SKM-1 treated with dmso at 0.1 percent for 144 hours (cell line): ENCODE results near the gene MYL5.
"Not testable (repeated sequence)": the region's sequence is repeated elsewhere in the genome, so short reads cannot be mapped to it uniquely, and the experiment has no call there.

Experiments
- DNase-seq: peaks from one replicate; lab custom pipeline; 2025; ENCODE audit not compliant: unreplicated experiment; lab: John Stamatoyannopoulos, UW

MYL5 gene

DNA sequence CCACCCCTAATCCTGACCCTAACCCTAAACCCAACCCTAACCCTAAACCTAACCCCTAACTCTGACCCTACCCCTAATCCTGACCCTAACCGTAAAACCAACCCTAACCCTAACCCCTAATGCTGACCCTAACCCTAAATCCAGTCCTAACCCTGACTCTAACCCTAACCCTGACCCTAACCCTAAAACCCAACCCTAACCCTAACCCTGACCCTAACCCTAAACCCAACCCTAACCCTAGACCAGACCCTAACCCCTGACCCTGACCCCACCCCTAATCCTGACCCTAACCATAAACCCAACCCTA is 30.6 kb downstream of the MYL5 start:
- no peak for DNase-seq

- DNase-seq: peak; percentile 96
Measured at GRCh38 chr4:705278-706082, 31.1 kb downstream of the MYL5 start, which contains the start of gene PCGF3. PCGF3 (plus strand) TSS chr4:705832; CDS start chr4:733681, 27,849 bp downstream.

DNA sequence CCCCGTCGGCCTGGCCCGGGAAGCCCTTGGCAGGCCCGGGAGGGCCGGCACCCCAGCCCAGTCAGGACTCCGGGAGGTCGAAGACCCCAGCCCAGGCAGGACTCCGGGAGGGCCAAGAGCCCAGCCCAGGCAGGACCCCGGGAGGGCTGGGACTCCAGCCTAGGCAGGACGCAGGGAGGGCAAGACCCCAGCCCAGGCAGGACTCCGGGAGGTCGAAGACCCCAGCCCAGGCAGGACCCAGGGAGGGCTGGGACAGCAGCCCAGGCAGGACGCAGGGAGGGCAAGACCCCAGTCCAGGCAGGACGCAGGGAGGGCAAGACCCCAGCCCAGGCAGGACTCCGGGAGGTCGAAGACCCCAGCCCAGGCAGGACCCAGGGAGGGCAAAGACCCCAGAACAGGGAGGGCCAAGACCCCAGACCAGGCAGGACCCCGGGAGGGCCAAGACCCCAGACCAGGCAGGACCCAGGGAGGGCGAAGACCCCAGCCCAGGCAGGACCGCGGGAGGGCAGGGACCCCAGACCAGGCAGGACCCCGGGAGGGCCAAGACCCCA is 31.8 kb downstream of the MYL5 start:
- not testable (repeated sequence) for DNase-seq

GRCh38 chr4:706834-707598 is 32.7 kb downstream of the MYL5 start:
- no peak for DNase-seq

DNA sequence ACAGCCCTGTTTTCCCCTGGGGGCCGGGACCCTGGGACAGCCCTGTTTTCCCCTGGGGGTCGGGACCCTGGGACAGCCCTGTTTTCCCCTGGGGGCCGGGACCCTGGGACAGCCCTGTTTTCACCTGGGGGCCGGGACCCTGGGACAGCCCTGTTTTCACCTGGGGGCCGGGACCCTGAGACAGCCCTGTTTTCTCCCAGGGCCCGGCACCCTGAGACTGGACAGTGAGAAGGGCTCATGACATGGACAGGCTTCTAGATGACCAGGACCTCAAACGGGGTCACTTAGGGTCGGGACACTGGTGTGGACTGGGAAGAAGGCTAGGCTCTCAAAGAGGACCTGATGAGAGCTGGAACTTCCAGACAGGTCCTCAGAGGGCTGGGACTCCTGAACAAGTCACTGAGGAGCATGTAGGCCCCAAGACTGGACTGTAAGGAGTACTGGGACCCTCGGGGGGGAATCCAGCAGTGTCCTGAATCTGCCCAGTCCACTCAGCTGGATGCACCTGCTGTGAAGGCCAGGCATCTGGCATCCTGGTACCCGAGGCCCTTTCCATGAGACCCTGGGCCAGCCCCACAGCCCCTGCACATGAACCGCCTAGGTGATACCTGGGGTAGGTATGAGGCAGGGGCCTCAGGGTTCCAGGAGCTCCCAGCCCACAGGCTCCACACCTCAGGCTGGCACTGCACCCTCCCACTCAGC is 33.7 kb downstream of the MYL5 start:
- no peak for DNase-seq

DNA sequence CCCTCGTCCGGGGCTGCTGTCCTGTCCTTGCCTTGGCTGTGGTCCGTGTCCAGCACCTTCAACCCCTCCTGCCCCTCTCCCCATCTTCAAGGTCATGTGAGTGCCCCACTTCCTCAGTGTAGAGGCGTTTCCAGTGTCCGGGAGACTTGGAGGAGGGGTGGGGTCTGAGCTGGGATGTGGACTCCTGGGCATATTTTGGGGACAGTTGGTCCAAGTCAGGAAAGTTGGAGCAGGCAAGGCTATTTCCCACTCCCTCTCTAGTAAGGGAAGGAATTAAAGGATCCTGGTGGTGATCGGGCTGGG is 34.2 kb downstream of the MYL5 start:
- no peak for DNase-seq

DNA sequence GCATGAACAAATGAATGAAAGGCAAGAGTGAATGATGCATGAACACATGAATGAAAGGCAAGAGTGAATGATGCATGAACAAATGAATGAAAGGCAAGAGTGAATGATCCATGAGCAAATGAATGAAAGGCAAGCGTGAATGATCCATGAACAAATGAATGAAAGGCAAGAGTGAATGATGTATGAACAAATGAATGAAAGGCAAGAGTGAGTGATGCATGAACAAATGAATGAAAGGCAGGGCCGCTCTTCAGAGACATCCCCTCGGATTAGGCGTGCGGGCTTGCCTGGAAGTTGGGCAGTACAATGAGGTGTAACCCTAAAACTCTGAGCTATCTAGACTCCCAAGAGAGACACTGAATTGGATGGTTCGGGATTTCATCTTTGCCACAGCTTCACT is 35.0 kb downstream of the MYL5 start:
- DNase-seq: no peak

DNA sequence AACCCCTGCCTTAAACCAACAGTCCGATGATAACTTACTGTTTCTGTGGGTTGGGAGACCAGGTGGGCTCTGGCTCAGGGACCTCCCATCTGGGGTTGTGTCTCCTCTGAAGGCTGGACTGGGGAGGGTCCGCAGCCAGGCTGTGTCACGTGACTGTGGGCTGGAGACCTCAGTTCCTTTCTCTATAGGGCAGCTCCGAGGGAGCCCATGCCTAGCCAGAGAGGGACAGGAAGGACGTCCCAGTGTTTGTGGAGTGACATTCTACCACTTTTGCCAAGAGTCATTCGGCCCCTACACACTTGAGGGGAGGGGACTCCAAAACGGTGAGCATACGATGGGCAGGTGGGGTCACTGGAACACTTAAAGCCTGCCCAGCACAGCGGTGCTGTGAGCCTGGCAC is 35.8 kb downstream of the MYL5 start:
- DNase-seq: no peak

- no peak for DNase-seq
Measured at GRCh38 chr4:710916-711315, 36.6 kb downstream of the MYL5 start.

DNA sequence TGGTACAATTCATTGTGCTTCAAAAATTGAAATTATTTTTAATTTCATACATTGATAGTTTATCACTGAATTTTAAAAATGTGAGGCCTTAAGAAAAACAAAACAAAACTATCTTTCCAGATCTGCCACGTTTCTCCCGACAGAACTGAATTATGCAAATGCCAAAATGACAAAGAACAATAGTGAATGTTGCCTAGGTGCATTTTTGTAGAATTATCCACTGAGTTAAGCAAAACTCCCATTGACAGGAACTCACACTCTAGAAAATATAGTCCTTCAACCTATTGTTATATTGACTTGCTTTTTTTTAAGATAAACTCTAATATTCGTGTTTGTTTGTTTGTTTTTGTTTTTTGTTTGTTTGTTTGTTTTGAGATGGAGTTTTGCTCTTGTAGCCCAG is 37.8 kb downstream of the MYL5 start:
- DNase-seq: no peak

DNA sequence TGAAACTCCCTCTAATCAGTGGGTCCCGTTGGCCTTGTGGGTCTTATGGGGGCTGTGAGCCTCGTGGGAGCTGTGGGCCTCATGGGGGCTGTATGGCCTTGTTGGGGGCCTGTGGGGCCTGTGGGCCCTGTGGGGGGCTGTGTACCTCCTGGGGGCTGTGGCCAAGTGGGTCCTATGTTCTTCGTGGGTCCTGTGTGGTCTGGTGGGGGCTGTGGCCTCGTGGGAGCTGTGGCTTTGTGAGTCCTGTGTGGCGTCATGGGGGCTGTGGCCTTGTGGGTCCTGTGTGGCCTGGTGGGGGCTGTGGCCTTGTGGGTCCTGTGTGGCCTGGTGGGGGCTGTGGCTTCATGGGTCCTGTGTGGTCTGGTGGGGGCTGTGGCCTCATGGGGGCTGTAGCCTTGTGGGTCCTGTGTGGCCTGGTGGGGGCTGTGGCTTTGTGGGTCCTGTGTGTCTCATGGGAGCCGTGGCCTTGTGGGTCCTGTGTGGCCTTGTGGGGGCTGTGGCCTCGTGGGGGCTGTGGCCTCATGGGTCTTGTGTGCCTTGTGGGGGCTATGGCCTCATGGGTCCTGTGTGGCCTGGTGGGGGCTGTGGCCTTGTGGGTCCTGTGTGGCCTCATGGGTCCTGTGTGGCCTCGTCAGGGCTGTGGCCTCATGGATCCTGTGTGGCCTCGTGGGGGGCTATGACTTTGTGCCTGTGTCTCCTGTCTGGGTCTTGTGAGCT is 38.7 kb downstream of the MYL5 start:
- DNase-seq: no peak

- DNase-seq: no peak
Measured at GRCh38 chr4:714087-714486, 39.7 kb downstream of the MYL5 start.

DNA sequence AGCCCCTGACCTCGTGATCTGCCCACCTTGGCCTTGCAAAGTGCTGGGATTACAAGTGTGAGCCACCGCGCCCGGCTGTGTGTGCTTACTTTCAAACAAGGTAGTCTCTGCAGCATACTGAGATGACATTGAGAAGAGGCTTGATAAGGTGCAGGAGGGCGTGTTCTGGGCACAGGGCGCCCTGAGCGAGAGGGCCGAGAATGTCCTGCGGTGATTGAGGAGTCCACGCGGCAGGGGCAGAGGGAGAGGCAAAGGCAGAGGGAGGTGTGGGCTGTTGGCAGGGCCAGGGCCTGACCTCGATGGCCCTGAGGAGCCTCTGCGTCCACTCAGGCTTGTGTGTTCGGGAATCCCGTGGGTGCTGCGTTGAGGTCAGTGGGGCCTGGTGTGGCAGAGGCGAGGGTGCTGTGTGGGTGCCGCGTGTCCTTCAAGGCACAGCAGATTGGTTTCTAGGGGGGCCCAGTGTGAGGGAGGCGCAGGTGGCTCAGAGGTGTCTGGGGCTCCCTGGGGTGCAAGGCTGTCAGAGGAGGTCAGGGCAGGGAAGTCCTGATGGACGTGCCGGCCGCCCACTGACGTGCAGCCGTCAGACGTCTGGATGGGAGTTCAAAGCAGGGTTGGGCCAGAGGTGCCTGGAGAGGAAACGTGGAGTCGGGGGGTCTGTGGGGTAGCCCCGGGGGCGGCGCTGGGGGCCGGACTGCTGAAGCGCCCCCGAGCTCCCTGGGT is 43.4 kb downstream of the MYL5 start:
- no peak for DNase-seq

- no peak for DNase-seq
Measured at GRCh38 chr4:718460-718859, 44.1 kb downstream of the MYL5 start.

DNA sequence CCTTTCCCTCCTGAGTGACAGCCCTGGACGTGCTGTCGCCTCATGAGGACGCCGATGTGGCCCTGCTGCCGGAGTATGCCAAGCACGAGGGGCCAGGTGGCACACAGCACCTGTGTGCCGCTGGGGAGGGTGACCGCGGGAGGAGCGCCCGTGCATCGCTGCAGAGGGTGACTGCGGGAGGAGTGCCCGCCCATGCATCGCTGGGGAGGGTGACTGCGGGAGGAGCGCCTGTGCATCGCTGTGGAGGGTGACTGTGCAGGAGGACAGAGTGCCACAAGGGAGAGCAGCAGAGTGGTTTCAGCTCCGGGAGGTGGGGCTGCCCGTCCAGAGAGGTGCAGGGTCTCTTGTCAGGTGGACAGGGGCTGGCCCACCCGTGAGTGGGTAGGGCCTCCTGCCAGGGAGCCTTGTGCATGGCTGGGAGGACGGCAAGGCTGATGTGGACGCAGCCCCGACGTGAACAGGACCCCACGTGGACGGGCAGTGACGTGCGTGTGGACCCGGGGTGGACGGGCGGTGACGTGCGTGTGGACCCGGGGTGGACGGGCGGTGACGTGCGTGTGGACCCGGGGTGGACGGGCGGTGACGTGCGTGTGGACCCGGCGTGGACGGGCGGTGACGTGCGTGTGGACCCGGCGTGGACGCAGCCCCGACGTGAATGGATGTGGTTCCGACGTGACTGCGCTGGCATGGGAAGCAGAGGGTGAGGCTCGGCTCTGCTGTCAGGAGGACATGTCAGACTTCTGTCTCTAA is 45.9 kb downstream of the MYL5 start:
- no peak for DNase-seq

GRCh38 chr4:721261-722168 is 47.2 kb downstream of the MYL5 start:
- no peak for DNase-seq

GRCh38 chr4:722169-722725 is 47.9 kb downstream of the MYL5 start:
- no peak for DNase-seq

DNA sequence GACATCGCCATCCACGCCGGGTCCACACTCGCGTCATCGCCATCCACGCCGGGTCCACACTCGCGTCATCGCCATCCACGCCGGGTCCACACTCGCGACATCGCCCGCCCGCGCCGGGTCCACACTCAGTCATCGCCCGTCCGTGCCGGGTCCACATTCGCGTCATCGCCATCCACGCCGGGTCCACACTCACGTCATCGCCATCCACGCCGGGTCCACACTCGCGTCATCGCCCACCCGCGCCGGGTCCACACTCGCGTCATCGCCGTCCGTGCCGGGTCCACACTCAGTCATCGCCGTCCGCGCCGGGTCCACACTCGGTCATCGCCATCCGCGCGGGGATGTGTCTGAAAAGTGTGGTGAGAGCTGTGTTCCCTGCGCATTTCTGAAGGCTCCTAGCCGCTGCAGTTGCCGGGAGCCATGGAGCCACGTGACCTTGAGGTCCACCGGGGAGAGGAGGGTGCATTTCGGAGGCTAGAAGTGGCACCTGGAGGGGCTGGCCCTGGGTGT is 48.6 kb downstream of the MYL5 start:
- DNase-seq: no peak
